Mesenchymal stem cell (in vitro differentiated cells and primary cell): ENCODE results near the gene DOCK2.

Experiments used
- DNase-seq: peaks from one replicate; pipeline ENCODE4 v3.0.0-alpha.2; 2013
- H2AFZ ChIP-seq: one replicate; pipeline ENCODE4 v1.6.1; 2013; ENCODE audit warnings: low read depth, mild to moderate bottlenecking, control low read depth, inconsistent platforms, low read length, moderate library complexity
- H2AK5ac ChIP-seq: 2 replicates; pipeline ENCODE4 v1.6.1; 2013; ENCODE audit warnings: low read length, moderate library complexity, mild to moderate bottlenecking, inconsistent platforms; ENCODE audit not compliant: severe bottlenecking
- H2BK120ac ChIP-seq: one replicate; pipeline ENCODE4 v1.6.1; 2013; ENCODE audit warnings: low read depth, mild to moderate bottlenecking, inconsistent platforms, low read length, moderate library complexity
- H2BK12ac ChIP-seq, 2 experiments: one replicate each; pipeline ENCODE4 v1.6.1; 2013; ENCODE audit warnings: inconsistent platforms in 2 of 2, low read length in 2 of 2, mild to moderate bottlenecking in 2 of 2, moderate library complexity in 2 of 2, control low read depth in 1 of 2
- H2BK15ac ChIP-seq: one replicate; pipeline ENCODE4 v1.6.1; 2013; ENCODE audit warnings: mild to moderate bottlenecking, low read depth, inconsistent platforms; ENCODE audit not compliant: poor library complexity, severe bottlenecking
- H2BK5ac ChIP-seq: 2 replicates; pipeline ENCODE4 v1.6.1; 2013; ENCODE audit warnings: low read depth, mild to moderate bottlenecking, low read length, control low read depth, inconsistent platforms; ENCODE audit not compliant: poor library complexity, severe bottlenecking
- H3K14ac ChIP-seq, 2 experiments: one replicate each; pipeline ENCODE4 v1.6.1; 2013; ENCODE audit warnings: inconsistent platforms in 2 of 2, low read length in 2 of 2, control low read depth in 1 of 2, mild to moderate bottlenecking in 1 of 2, moderate library complexity in 1 of 2
- H3K18ac ChIP-seq, 2 experiments: one replicate each; pipeline ENCODE4 v1.6.1; 2013; ENCODE audit warnings: inconsistent platforms in 2 of 2, low read length in 2 of 2, control low read depth in 1 of 2, low read depth in 1 of 2, mild to moderate bottlenecking in 1 of 2
- H3K23ac ChIP-seq, 2 experiments: one replicate each; pipeline ENCODE4 v1.6.1; 2013; ENCODE audit warnings: inconsistent platforms in 2 of 2, low read length in 2 of 2, mild to moderate bottlenecking in 2 of 2, moderate library complexity in 2 of 2, control low read depth in 1 of 2
- H3K27ac ChIP-seq: 2 replicates; pipeline ENCODE4 v1.5.1; 2013; ENCODE audit warnings: mild to moderate bottlenecking, moderate library complexity, low read length, control low read depth, inconsistent platforms; ENCODE audit not compliant: poor library complexity, severe bottlenecking
- H3K27me3 ChIP-seq, 2 experiments: 2 replicates each; pipeline versions ENCODE4 v1.6.1 to v1.7.0; 2013; ENCODE audit warnings: low read length in 2 of 2, mild to moderate bottlenecking in 2 of 2, moderate library complexity in 2 of 2, control low read depth in 1 of 2, inconsistent platforms in 1 of 2; ENCODE audit not compliant: control insufficient read depth in 1 of 2, insufficient read depth in 1 of 2
- H3K36me3 ChIP-seq, 2 experiments: 2 replicates each; pipeline versions ENCODE4 v1.6.1 to v1.7.0; 2013; ENCODE audit warnings: low read length in 2 of 2, control low read depth in 1 of 2, inconsistent platforms in 1 of 2, low read depth in 1 of 2, mild to moderate bottlenecking in 1 of 2; ENCODE audit not compliant: insufficient read depth in 2 of 2, control insufficient read depth in 1 of 2
- H3K4ac ChIP-seq, 2 experiments: one replicate each; pipeline ENCODE4 v1.6.1; 2013; ENCODE audit warnings: inconsistent platforms in 2 of 2, low read length in 2 of 2, mild to moderate bottlenecking in 2 of 2, moderate library complexity in 2 of 2, control low read depth in 1 of 2, low read depth in 1 of 2
- H3K4me1 ChIP-seq: 2 replicates; pipeline ENCODE4 v1.6.1; 2013; ENCODE audit warnings: low read depth, low read length, control low read depth; ENCODE audit not compliant: control insufficient read depth, insufficient read depth
- H3K4me2 ChIP-seq: 2 replicates; pipeline ENCODE4 v1.6.1; 2013; ENCODE audit warnings: low read length, mild to moderate bottlenecking, inconsistent platforms; ENCODE audit not compliant: poor library complexity, severe bottlenecking
- H3K4me3 ChIP-seq, 2 experiments: 2 replicates each; pipeline versions ENCODE4 v1.5.1 to v1.7.0; 2013; ENCODE audit warnings: low read length in 2 of 2, mild to moderate bottlenecking in 2 of 2, control low read depth in 1 of 2, low read depth in 1 of 2; ENCODE audit not compliant: insufficient read depth in 1 of 2
- H3K79me1 ChIP-seq: replicated peaks from 2 replicates; pipeline ENCODE4 v1.6.1; 2013; ENCODE audit warnings: mild to moderate bottlenecking, control low read depth, low read length, inconsistent platforms; ENCODE audit not compliant: poor library complexity, severe bottlenecking
- H3K9ac ChIP-seq: 2 replicates; pipeline ENCODE4 v1.7.0; 2013; ENCODE audit warnings: mild to moderate bottlenecking, low read length, moderate library complexity
- H3K9me3 ChIP-seq: 2 replicates; pipeline ENCODE4 v1.7.0; 2013; ENCODE audit warnings: mild to moderate bottlenecking, low read length; ENCODE audit not compliant: control insufficient read depth
- H4K8ac ChIP-seq: one replicate; pipeline ENCODE4 v1.6.1; 2013; ENCODE audit warnings: inconsistent platforms, mild to moderate bottlenecking, low read length, moderate library complexity
- H4K91ac ChIP-seq: one replicate; pipeline ENCODE4 v1.6.1; 2013; ENCODE audit warnings: mild to moderate bottlenecking, low read length, inconsistent platforms
- WGBS: methylation state at CpG from one replicate; pipeline ENCODE4 v1.1.7; 2013; ENCODE audit warnings: mixed read lengths; 5-methylcytosine and 5-hydroxymethylcytosine counted together

Gene DOCK2

GRCh38 chr5:169860585-169860984 lies 223.5 kb downstream of the DOCK2 start:
- Histone ChIP-seq H3K14ac (no peak overlapping the region), H2BK5ac (no peak overlapping the region), H3K4me3 (no peak overlapping the region), H2BK12ac (no peak overlapping the region), H4K8ac (no peak overlapping the region), H3K79me1 (no peaks in the 10 kb centered on the region), H2BK15ac (no peak overlapping the region), H3K4me2 (no peak overlapping the region), H2AFZ (no peak overlapping the region), H3K36me3 (peaks cover 3 to 24% of the 10 kb centered on the region in 2 experiments), H3K27ac (no peak overlapping the region), H3K9ac (no peak overlapping the region), H3K9me3 (no peaks in the 10 kb centered on the region), H3K23ac (no peak overlapping the region), H4K91ac (no peak overlapping the region), H3K4me1 (peaks cover 3% of the 10 kb centered on the region), H3K4ac (no peak overlapping the region), H3K18ac (no peak overlapping the region), H2BK120ac (no peak overlapping the region), H3K27me3 (no peaks in the 10 kb centered on the region), H2AK5ac (no peak overlapping the region)
- no peak for DNase-seq
- WGBS = 79% methylated on average over 2 of the region's 3 CpGs

GRCh38 chr5:169861433-169861832 lies 224.4 kb downstream of the DOCK2 start:
- no peaks in the 10 kb centered on the region for H3K9me3 ChIP-seq
- peaks cover 1% of the 10 kb centered on the region for H3K4me1 ChIP-seq
- no peak overlapping the region for H3K27ac ChIP-seq
- H2AFZ ChIP-seq = no peak overlapping the region
- H2BK120ac ChIP-seq = no peak overlapping the region
- no peak overlapping the region for H3K4me3 ChIP-seq
- H2BK12ac ChIP-seq = no peak overlapping the region
- H3K18ac ChIP-seq = no peak overlapping the region
- no peak overlapping the region for H3K14ac ChIP-seq
- no peak overlapping the region for H2AK5ac ChIP-seq
- no peak overlapping the region for H3K23ac ChIP-seq
- H4K8ac ChIP-seq = no peak overlapping the region
- no peak for DNase-seq
- no peaks in the 10 kb centered on the region for H3K79me1 ChIP-seq
- no peak overlapping the region for H4K91ac ChIP-seq
- no peak overlapping the region for H2BK15ac ChIP-seq
- H3K36me3 ChIP-seq = peaks cover 3 to 32% of the 10 kb centered on the region in 2 experiments
- no peak overlapping the region for H3K4me2 ChIP-seq
- no peak overlapping the region for H2BK5ac ChIP-seq
- H3K4ac ChIP-seq = no peak overlapping the region
- H3K9ac ChIP-seq = no peak overlapping the region
- 100% methylated on average over 2 of the region's 2 CpGs for WGBS
- H3K27me3 ChIP-seq = no peaks in the 10 kb centered on the region

DNA sequence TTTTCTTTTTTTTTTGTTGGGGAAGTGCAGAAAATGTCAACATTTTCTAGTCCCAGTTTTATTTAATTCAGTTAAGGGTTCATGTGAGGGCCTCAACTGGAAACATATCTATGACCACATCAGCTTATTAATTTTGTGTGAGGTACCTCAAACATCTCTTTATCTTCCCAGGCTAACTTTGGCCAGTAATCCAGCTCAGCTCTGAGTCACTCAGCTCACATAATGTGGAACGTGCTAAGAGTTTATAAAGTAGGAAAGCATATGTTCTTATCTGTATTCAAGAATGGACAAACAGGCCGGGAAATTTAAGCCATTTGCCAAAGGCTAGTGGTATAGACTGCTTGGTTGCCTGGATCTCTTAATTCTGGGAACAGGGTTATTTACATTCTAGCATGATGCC lies 224.9 kb downstream of the DOCK2 start:
- Histone ChIP-seq H3K79me1 (no peaks in the 10 kb centered on the region), H2BK5ac (no peak overlapping the region), H3K14ac (no peak overlapping the region), H3K18ac (no peak overlapping the region), H2AK5ac (no peak overlapping the region), H4K8ac (no peak overlapping the region), H3K23ac (no peak overlapping the region), H2BK12ac (no peak overlapping the region), H2AFZ (no peak overlapping the region), H3K4me1 (peaks cover 1% of the 10 kb centered on the region), H4K91ac (no peak overlapping the region), H3K4ac (no peak overlapping the region), H3K9ac (no peak overlapping the region), H3K4me2 (no peak overlapping the region), H2BK120ac (no peak overlapping the region), H3K4me3 (no peak overlapping the region), H3K9me3 (no peaks in the 10 kb centered on the region), H3K27ac (no peak overlapping the region), H3K36me3 (peaks cover 3 to 35% of the 10 kb centered on the region in 2 experiments), H2BK15ac (no peak overlapping the region), H3K27me3 (no peaks in the 10 kb centered on the region)
- 51% methylated on average over 2 of the region's 2 CpGs for WGBS
- peak; percentile 63 for DNase-seq

DNA sequence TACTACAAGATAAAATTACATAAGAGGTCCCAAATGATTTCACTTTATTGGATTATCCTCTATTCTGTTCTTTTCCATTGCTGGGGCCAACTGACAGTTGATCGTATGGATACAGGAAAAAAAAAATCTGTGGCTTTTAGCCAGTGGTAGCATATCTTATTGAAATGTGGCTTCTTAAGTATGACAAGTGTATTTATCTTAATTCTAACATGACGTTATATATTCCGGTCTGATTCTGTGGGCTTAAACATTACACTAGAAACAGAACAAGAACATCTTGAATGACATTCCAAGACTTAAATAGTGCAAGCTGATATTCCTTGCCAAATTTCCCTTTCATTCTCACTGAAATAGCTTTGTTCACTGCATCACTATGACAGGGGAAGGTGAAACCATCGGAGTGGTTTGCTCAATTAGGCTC lies 225.3 kb downstream of the DOCK2 start:
- 96% methylated on average over 4 of the region's 4 CpGs for WGBS
- H3K9ac ChIP-seq = no peak overlapping the region
- H2BK12ac ChIP-seq = no peak overlapping the region
- H4K91ac ChIP-seq = no peak overlapping the region
- no peak overlapping the region for H2AFZ ChIP-seq
- no peak overlapping the region for H2BK5ac ChIP-seq
- DNase-seq = no peak
- H2BK120ac ChIP-seq = no peak overlapping the region
- no peak overlapping the region for H3K4me2 ChIP-seq
- peaks cover 3 to 35% of the 10 kb centered on the region in 2 experiments for H3K36me3 ChIP-seq
- H3K4me3 ChIP-seq = no peak overlapping the region
- no peak overlapping the region for H3K4ac ChIP-seq
- no peak overlapping the region for H2AK5ac ChIP-seq
- H3K14ac ChIP-seq = no peak overlapping the region
- H3K9me3 ChIP-seq = no peaks in the 10 kb centered on the region
- H3K23ac ChIP-seq = no peak overlapping the region
- H4K8ac ChIP-seq = no peak overlapping the region
- no peaks in the 10 kb centered on the region for H3K79me1 ChIP-seq
- peaks cover 1% of the 10 kb centered on the region for H3K4me1 ChIP-seq
- no peak overlapping the region for H3K27ac ChIP-seq
- H3K18ac ChIP-seq = no peak overlapping the region
- H3K27me3 ChIP-seq = no peaks in the 10 kb centered on the region
- no peak overlapping the region for H2BK15ac ChIP-seq
